Ascending aorta (tissue), 2 donors: Measurements from ENCODE around the gene MEF2A. TPM values are rescaled to one million over a fixed set of nuclear protein-coding genes. Genes with fewer than 3 reads are reported as not detected.

ENCODE experiments used
- DNase-seq, 2 donors: peaks; one replicate each; pipeline ENCODE4 v3.0.0-alpha.2; 2019; ENCODE audit warnings: low spot score in 2 of 2
- H3K27ac ChIP-seq, 2 donors: fragments of 200-600 bp; sonication (generic); one replicate each; pipeline ENCODE4 v1.5.1; 2016 to 2017; ENCODE audit warnings: mild to moderate bottlenecking in 1 of 2
- H3K27me3 ChIP-seq: fragments of 200-600 bp; sonication (generic); one replicate; pipeline ENCODE4 v1.5.1; 2017
- H3K36me3 ChIP-seq, 2 donors: fragments of 200-600 bp; sonication (generic); one replicate each; pipeline ENCODE4 v1.5.1; 2016
- H3K4me1 ChIP-seq, 2 donors: fragments of 200-600 bp; sonication (generic); one replicate each; pipeline ENCODE4 v1.5.1; 2016 to 2017; ENCODE audit warnings: mild to moderate bottlenecking in 1 of 2
- H3K4me3 ChIP-seq, 2 donors: fragments of 200-600 bp; sonication (generic); one replicate each; pipeline ENCODE4 v1.5.1; 2016 to 2017; ENCODE audit warnings: mild to moderate bottlenecking in 1 of 2
- H3K9me3 ChIP-seq, 2 donors: fragments of 200-600 bp; sonication (generic); one replicate each; pipeline ENCODE4 v1.5.1; 2016
- CTCF ChIP-seq, 3 experiments: fragments of 200-600 bp in 2 of 3; fragments of 450-650 bp in 1 of 3; sonication (generic) in 2 of 3; IDR thresholded peaks; one replicate each; pipeline ENCODE4 v1.5.1; 2016 to 2019; ENCODE audit warnings: antibody characterized with exemption in 3 of 3, mild to moderate bottlenecking in 1 of 3, moderate library complexity in 1 of 3
- intact Hi-C: fragments of 100-400 bp; cut with DNase I; formaldehyde crosslinking; loops from one replicate; pipeline ENCODE4 v1.15.1; 2023
- total RNA-seq: library from RNA; depleted of rRNA; stranded (reverse); fragments of >200 nt; gene quantifications from one replicate; pipeline ENCODE4 v1.1.0, GENCODE V29; 2016

Gene MEF2A
- total RNA-seq, 1 donor from 2014 or later, result 99.4 TPM

GRCh38 chr15:99762288-99762687 lies 196.5 kb downstream of the MEF2A start:
- Histone ChIP-seq H3K4me3 (no peak overlapping the region), H3K27me3 (no peaks in the 10 kb centered on the region), H3K9me3 (no peaks in the 10 kb centered on the region), H3K4me1 (no peaks in the 10 kb centered on the region), H3K27ac (no peak overlapping the region), H3K36me3 (no peaks in the 10 kb centered on the region)
- DNase-seq, result no peak
- no peak for TF ChIP-seq CTCF (IDR thresholded peaks at IDR 0.05)
- intact Hi-C loops, result no loop called here

GRCh38 chr15:99763827-99764226 lies 198.0 kb downstream of the MEF2A start:
- Histone ChIP-seq H3K9me3 (no peaks in the 10 kb centered on the region), H3K27me3 (no peaks in the 10 kb centered on the region), H3K27ac (no peak overlapping the region), H3K4me1 (no peaks in the 10 kb centered on the region), H3K4me3 (no peak overlapping the region), H3K36me3 (no peaks in the 10 kb centered on the region)
- no peak for DNase-seq
- intact Hi-C loops, result no loop called here
- no peak for TF ChIP-seq CTCF (IDR thresholded peaks at IDR 0.05)

- intact Hi-C loops, result no loop called here
- no peak for DNase-seq
- Histone ChIP-seq H3K4me1 (no peaks in the 10 kb centered on the region), H3K36me3 (no peaks in the 10 kb centered on the region), H3K9me3 (no peaks in the 10 kb centered on the region), H3K27me3 (no peaks in the 10 kb centered on the region), H3K27ac (no peak overlapping the region), H3K4me3 (no peak overlapping the region)
- TF ChIP-seq CTCF (IDR thresholded peaks at IDR 0.05), result no peak
These were observed 198.7 kb downstream of the MEF2A start for GRCh38 chr15:99764522-99764921.

Other genes with a start within 250 kb of the MEF2A start
- gene LYSMD4, start 167.5 kb downstream of the MEF2A start, total RNA-seq, result not detected